Measurements from ENCODE around the gene SMPDL3A.

DNA sequence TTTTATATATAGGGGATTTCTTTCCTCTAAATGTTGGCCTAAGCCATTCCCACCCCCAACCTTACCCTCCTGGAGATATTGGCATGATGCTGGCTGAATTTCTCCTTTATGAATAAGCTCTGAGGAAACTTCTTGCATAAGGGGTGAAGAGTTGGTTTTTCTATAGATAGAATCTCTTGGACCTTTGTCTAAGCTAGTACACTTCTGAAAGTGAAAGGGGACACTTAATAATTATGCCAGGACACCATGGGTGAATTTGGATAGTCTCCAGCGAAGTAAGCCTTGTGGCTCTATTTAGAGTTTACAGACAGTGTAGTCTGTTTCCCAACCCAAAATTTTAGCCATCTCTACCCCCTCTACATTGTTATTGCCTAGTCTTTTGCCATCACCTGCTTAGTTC lies 36.6 kb upstream of the SMPDL3A start:
- no peak for TF ChIP-seq NRL (CRISPR knock-in tag; IDR thresholded peaks at IDR 0.05; ENCODE audit: borderline replicate concordance)
- no peak for TF ChIP-seq RBM39 (IDR thresholded peaks at IDR 0.05; ENCODE audit: low read depth, low read length, poor library complexity, severe bottlenecking)
- no peak for TF ChIP-seq EZH2 (conservative IDR thresholded peaks at IDR 0.05; ENCODE audit: low read depth, low read length)
- TF ChIP-seq ZNF891 (CRISPR knock-in tag; IDR thresholded peaks at IDR 0.05) = no peak
- no peak for TF ChIP-seq SRF (IDR thresholded peaks at IDR 0.05; ENCODE audit: low read depth, low read length)
- no peak for TF ChIP-seq POLR2AphosphoS5 (IDR thresholded peaks at IDR 0.05; ENCODE audit: low read depth, low read length)
- TF ChIP-seq SP5 (CRISPR knock-in tag; IDR thresholded peaks at IDR 0.05; ENCODE audit: borderline replicate concordance, low read depth) = no peak
- TF ChIP-seq ZNF552 (CRISPR knock-in tag; IDR thresholded peaks at IDR 0.05; ENCODE audit: borderline replicate concordance) = no peak
- no peak for TF ChIP-seq ZBTB2 (CRISPR knock-in tag; IDR thresholded peaks at IDR 0.05; ENCODE audit: low read depth)
- TF ChIP-seq MYNN (CRISPR knock-in tag; IDR thresholded peaks at IDR 0.05; ENCODE audit: low read depth) = no peak
- no peak for TF ChIP-seq ZNF678 (CRISPR knock-in tag; IDR thresholded peaks at IDR 0.05)
- TF ChIP-seq, protein P1, sequence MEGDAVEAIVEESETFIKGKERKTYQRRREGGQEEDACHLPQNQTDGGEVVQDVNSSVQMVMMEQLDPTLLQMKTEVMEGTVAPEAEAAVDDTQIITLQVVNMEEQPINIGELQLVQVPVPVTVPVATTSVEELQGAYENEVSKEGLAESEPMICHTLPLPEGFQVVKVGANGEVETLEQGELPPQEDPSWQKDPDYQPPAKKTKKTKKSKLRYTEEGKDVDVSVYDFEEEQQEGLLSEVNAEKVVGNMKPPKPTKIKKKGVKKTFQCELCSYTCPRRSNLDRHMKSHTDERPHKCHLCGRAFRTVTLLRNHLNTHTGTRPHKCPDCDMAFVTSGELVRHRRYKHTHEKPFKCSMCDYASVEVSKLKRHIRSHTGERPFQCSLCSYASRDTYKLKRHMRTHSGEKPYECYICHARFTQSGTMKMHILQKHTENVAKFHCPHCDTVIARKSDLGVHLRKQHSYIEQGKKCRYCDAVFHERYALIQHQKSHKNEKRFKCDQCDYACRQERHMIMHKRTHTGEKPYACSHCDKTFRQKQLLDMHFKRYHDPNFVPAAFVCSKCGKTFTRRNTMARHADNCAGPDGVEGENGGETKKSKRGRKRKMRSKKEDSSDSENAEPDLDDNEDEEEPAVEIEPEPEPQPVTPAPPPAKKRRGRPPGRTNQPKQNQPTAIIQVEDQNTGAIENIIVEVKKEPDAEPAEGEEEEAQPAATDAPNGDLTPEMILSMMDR (CRISPR knock-in tag; IDR thresholded peaks at IDR 0.05) = no peak
